ENCODE measurements around the gene FAM25G.
"Not testable (repeated sequence)": the region's sequence is repeated elsewhere in the genome, so short reads cannot be mapped to it uniquely, and the experiment has no call there.

Gene FAM25G

DNA sequence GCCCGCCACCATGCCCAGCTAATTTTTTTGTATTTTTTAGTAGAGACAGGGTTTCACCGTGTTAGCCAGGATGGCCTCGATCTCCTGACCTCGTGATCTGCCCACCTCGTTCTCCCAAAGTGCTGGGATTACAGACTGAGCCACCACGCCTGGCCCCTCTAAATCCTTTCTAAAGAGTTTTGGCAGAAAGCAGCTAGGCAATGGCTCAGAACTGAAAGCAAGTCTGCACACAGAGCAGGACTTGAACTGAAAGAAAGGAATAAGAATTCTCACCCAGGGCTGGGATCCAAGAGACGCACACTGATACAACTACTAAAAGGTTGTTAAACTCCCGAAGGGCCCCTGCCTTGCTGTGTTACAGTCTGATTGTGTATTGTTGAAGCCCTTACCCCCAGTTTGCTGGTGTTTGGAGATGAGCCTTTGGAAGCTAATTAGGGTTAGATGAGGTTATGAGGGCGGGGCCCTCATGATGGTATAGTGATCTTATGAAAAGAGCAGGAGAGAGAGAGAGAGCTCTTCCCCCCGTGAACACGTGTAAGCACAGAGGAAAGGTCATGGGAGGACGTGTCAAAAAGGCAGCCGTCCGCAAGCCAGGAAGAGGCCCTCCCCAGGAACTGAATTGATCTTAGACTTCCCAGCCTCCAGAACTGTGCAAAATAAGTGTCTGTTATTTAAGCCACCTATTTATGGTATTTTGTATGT is 26.1 kb downstream of the FAM25G start:
- DNase-seq (ENCODE audit: low read depth in 2 of 2), result not testable (repeated sequence)

DNA sequence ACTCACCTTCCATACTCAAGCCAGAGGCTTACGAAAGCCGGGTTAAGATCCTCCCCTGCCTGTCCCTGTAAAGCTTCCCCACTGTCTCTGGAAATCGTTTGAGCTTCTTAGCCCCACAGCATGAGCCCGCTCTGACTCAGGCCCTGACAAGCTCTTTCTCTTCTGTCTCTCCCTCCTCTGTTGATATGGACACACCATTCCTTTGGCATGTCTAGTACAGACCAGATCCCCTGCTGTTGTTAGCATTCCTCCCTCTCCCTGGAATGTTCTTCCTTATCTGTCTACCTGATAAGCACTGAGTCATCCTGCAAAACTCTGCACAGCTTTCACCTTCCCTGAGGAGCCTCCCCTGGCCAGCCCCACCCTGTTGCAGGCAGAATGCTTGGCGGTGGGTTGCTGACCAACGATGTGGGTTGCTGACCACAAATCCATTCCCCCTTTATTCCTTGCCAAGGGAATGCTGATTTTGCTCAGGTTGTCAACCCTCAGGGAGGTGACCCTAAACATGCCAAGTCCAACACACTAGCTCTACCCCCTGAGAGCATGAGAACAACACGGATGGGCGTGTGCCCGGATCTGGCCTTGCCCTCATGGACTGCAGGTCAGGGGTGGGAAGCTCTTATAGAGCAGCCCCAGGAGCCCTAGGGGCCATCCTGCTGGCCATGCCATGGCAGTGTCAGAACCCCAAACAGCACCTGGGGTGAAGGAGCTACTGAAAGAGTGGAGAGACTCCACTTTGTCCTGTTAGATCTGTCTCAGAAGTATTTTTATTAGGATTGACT is 28.7 kb downstream of the FAM25G start:
- DNase-seq (ENCODE audit: low read depth in 2 of 2), result not testable (repeated sequence)

DNA sequence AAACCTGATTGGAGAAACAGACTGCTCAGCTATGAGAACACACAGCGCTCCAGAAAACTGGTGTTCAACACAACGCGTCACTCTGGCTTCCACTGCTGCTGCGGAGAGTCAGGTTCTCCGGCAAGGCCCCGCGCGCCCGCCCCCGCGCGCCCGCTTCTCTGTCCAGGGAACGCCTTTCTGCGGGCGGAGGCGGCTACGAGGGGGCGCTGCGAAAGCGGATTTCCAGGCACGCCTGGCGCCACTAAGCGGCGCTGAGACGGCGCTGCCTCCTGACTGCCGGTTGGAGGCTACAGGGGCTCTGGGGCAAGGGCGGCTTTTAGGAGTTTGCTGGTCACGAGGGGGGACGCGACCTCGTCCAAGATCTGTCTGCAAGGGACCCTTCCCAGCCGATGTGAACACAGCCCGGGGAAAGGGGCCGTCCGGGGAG is 30.2 kb downstream of the FAM25G start:
- DNase-seq (ENCODE audit: low read depth in 2 of 2), result peak in 1 of 2 experiments; percentile 15

DNA sequence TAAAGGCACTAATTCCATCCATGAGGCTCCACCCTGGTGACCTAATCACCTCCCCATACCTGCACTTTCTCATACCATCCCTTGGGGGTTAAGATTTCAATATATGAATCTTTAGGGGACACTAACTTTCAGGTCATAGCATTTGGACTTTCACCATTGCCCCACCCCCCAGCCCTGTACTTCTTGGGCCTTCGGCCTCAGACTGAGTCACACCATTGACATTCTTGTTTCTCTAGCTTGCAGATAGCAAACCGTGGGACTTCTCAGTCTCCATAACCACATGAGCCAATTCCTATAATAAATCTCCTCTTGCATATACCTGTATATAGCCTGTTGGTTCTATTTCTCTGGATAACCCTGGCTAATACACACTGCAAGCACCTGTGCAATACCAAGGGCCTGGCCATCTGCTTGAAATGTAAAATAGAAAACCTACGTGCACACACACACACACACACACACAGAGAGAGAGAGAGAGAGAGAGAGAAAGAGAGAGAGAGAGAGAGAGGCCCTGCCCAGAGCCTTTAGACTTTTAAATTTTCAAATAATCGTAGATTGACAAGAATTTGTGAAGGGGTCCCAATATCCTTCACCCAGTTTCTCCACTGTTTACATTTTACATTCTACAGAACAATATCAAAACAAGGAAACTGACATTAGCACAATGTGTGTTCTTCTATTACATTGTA is 32.9 kb downstream of the FAM25G start:
- no peak for DNase-seq (ENCODE audit: low read depth in 2 of 2)

DNA sequence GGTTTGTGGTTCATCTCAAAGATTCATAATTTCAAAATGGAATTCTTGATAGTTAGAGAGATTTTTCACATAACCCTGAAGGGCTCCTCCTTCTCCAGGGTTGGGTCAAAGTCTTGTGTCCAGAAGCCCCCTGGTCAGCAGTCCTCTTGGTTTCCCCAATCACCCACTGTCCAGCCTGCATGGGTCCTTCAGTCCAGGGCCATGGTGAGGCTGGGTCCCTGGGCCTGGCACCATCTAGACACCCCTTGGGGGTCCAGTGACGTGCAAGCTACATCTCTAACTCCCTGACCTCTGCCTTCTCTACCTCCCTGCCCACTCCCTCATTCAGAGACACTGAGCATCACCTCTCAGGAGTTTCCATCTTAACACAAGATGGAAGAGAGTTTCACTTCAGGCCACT is 33.7 kb downstream of the FAM25G start:
- DNase-seq (ENCODE audit: low read depth in 2 of 2), result no peak

DNA sequence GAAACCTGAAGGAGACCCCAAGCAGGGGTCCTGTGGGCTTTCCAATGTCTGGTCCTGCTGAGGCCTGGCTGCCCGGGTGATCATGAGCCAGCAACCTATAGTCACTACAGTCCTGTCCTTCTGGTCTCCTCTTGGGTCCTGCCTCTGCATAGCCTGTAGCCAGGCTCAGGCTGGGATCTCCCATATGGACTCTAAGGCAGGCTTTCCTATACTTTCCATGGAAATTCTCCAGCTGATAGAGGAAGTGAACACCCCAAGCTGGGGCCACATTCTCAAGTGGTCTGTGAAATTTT is 34.0 kb downstream of the FAM25G start:
- DNase-seq (ENCODE audit: low read depth in 2 of 2), result no peak

DNA sequence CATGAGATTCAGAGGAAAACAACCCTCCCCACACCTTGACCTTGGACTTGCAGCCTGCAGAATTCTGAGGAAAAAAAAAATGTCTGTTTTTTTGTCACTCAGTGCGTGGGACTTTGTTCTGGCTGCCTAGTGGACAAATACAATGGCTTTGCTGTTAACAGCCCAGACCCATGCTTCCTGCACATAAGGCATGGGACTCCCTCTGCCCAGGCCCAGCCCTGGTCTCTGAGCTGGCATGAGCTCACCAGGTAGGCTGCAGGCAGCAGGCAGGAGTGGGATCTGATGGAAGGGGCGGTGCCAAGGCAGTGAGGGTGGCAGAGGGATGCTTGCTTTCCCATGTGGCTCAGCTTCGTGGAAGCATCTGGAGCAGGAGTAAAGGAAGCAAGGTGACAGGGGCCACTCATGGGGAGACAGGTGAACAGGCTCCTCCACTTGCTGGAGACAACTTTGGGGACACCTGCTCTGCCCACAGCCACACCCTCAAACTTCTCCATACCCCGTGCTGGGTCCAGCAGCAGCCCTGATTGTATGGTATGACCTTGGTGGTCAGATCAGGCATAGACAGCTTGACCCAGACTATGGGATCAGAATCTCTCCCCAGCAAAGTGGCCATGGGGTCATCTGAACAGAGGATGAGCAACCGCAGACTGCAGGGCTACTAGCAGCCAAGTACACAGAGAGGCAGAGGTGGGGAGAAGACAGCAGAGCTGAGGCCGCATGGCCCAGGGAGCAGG is 34.5 kb downstream of the FAM25G start:
- no peak for DNase-seq (ENCODE audit: low read depth in 2 of 2)

DNA sequence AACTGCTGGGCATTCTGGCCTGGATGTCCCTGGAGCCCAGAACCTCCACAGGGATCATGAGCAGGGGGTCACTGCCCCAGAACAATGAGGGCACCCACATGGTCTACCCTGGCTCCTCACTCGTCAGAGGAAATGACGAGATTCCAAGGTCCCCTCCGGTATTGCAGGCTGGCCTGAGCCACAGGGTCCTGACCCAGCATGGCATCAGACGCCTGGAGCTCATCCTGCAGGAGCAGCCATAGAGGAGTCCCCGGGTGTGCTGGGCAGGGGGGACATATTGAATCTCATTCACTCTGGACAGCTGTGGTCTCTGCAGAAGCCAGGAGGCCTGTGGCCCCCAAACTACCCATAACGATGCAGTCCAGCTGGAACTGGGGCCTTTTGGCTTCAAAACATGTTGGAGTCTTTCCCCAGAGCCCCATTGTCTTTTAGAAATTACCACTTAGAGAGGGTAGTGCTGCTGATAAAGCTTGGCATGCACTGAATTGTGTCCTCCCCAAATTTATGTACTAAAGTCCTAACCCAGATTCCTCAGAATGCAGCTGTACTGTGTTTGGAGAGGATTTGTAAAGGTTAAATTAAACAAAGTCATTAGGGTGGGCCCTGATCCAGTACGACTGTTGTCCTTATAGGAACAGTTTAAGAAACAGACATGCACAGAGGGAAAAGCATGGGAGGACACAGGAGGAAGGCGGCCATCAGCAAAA is 35.3 kb downstream of the FAM25G start:
- DNase-seq (ENCODE audit: low read depth in 2 of 2), result no peak

DNA sequence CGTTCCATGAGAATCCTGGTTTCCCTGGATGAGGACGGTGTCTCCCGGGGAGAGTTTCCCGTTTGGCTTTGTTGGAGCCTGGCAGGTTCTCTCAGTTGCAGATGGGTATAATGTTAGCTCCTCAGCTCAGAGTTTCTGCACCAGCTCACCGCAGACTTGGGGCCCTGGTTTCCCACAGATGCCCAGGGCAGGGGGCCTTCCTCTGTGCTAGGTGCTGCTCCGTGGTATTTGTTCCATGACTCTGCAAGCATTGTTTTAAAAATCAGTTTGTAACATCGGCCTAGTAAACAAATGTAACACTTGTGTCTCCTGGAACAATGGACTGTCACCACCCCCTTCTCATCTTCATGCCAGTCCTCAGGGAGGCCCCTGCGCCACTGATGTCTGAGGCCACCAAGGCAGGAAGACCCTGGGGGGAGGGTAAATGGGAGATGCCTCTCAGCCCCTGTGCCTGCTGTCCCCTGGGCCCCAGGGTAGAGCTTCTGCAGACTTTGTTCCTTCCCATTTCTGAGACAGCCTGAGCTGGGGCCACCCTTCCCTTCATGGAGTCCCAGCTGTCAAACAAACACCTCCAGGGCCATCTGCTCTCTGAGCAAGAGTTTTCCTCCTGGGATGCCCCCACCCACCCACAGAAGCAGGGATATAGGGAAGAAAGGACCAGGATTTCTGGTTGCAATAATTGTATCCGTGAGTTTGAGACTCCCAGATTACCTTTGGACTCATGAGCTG is 36.0 kb downstream of the FAM25G start:
- DNase-seq (ENCODE audit: low read depth in 2 of 2), result not testable (repeated sequence)

DNA sequence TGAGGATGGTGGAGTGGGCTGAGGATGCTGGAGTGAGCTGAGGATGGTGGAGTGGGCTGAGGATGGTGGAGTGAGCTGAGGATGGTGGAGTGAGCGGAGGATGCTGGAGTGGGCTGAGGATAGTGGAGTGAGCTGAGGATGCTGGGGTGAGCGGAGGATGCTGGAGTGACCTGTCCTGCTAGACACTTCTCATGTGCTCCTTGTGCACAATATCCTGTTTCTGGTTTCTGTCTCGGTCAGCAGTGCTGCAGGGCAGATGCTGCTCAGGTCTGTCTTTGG is 36.8 kb downstream of the FAM25G start:
- DNase-seq (ENCODE audit: low read depth in 2 of 2), result no peak

DNA sequence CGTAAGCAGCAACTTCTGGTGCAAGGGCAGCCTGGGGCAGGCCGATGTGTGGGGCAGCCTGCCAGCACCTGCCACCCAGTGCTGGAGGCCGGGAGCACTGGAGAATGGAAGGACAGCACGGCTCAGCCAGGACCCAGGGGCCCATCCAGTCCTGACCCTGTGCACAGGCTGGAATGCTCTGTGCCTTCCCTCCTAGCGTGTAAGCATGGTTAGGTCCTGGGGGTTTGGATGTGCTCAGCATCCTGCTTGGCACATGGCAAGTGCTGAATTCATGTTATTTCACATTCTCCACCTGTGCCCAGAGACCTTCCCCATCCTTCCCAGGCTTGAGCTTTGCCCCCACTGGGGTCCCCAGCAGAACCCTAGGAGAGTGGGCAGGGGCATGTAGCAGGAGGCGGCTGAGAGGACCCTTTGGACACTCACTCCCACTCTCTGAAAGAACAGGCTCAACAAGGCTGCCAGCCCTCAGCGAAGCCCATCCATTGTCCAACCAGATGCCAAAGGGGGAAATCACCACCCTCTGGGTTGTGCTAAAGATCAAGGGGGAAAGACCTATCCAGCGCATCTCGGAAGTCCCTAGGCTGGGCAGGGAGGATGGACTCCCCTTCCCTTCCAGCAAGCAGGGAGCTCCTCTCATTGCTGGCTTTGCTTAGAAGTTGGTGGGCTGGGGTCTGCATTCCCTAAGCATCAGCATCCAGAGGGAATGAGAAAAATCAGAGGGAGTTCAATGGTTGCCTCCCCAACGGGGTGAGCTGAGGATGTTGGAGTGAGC is 37.3 kb downstream of the FAM25G start:
- no peak for DNase-seq (ENCODE audit: low read depth in 2 of 2)

DNA sequence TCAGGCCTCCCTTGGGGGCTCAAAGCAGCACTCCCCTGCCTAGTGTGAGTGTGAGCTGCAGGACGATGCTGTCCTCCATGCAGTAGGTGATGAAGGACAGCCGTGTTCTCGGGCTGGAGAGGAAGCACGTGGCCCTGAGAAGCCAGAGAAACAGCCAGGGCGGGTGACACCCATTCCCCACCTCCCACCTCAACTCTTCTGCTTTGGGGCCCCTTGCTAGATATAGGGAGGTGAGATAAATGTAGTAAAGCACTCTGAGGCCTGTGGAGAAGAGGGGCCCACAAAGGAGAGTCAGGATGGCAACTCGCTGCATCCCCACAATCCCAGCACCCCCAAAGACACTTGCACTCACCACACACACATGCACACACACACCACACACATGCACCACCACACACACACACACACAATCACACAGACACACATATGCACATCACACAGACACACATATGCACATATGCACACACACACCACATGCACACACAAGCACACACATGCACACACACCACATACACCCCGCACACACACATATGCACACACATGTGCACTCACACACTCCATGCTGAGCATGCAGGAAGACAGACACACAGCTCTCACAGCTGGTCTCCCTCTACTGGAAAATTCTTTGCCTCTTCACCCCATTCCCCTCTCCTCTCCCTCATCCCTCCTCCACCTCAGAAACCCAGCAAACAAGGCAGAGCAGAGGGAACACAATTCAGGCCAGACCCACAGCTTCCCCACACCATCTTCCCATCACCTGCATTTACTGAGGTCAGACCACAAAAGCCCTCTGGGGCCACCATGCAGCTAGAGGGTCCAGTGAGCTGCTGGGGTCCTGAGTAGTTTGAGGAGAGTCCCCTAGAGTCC is 38.1 kb downstream of the FAM25G start:
- no peak for DNase-seq (ENCODE audit: low read depth in 2 of 2)

DNA sequence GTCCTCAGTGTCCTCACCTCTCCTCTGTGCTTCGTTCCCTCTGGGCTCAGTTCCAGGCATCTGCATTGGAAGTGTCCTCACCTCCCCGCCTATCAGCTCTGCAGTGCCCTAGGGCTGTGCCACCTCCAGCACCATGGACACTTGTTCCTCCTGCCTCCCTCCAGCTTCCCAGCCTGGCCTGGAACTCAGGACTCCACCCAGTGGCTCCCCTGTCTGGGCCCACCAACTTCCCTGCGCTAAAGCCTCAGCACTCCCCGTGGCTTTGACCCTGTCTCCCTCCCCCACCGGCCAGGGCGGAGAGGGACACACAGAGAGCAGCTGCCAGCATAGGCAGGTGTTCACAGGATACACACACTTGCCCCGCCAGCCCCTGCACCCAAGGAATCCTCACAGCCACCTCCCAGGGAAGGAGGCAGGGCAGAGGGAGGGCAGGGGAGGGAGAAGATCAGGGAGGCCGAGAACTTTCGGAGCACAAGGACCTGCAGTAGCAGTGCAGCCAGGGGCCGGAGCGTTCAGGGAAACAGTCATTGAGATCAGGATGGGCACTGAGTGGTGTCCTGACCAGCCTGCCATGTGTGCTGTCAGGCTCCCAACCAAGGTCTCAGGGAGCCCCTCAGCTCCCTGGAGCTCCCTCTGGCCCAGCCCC is 38.9 kb downstream of the FAM25G start:
- no peak for DNase-seq (ENCODE audit: low read depth in 2 of 2)

DNA sequence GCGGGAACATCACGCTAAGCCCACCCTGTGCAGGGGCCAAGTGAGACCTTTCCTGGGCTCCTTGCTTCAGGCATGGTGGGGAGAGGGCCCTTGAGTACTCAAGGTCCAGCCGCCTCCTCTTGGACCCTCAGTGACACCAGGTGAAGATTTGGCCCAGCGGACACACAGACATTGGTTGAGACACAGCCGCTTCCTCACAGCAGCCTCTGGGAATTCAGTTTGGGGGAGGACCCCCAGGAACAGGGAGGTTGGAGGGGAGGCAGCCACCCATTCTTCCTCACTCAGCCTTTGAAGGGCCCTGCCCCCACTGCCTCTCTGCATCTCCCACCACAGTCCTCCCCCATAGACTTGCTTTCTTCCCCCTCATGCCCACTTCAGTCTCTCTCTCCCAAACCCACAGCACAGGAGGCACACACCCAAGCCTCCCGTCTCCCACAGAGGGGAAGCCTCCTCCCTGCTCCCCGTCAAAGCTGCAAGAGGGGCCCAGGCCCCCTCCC is 39.5 kb downstream of the FAM25G start:
- no peak for DNase-seq (ENCODE audit: low read depth in 2 of 2)

DNA sequence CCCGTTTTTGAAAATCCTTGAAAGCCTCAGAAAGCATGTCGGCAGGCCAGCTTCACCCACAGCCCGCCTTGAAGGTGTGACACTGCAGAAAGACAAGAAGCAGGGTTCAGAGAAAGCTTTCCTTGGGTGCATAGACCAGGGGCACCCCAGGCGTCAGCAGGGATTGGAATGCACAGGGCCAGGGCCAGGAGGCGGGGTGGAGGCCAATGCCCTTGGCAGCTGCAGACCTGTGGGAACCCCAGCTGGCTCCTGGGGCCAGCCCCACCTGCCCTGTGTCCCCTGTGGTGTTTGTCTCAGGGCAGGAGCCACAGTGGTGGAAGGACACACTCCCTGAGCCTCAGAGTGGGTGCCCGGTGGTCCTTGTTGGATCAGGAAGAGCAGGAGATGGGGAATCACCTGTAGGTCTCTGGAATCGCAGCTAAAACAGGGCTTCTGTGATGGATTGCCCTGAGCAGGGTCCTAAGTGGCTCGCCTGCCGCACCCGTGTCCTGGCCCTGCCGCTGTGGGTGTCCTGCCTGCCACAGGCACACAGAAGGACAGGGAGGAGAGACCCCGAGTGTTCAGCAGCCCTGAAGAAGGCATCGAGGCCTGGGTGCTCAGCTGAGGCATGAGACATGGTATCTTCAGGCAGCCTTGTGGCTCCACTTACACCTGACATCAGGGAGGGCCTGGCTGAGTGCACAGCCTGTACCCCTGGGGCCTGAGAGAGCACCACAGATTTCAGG is 40.1 kb downstream of the FAM25G start:
- no peak for DNase-seq (ENCODE audit: low read depth in 2 of 2)

DNA sequence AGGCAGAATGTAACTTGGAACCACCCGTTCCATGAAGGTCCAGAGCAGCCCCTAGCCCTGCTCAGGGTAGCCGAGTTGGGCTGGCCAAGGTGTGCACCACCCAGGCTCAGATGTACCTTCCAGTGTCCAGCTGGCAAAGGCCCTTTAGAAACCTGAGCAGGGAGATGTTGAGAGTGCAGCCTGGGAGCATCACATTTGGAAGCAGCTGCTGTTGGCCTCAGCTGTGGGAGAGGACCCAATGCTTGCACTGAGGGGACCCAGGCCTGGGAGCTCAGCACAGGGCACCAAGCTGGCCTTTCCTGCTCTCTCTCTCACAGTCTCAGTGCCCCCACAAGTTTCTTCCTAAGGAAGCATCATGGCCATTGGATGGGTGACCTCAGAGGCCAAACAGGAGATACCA is 41.1 kb downstream of the FAM25G start:
- DNase-seq (ENCODE audit: low read depth in 2 of 2), result no peak

DNA sequence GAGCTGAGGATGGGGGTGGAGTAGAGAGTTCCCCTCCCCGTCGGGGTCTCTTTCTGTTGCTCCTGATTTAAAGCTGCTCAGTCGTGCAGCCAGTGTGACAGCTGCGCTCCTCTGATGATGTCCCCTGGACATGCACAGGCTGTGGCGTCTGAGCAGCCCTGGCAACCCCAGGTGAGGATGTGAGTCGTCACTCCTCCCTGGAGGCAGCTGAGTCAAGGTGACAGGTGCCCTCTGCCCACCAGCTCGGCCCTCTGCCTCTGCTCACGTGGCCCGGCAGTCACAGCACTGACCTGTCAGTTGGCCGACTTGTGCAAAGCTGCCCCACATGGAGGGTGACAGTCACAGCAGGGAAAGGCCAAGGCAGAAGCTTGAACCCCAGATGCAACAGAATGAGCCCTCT is 41.5 kb downstream of the FAM25G start:
- no peak for DNase-seq (ENCODE audit: low read depth in 2 of 2)
